Smooth muscle cell of the umbilical artery (primary cell): Measurements from ENCODE around the gene C1orf146. TPM values are rescaled to one million over a fixed set of nuclear protein-coding genes. Genes with fewer than 3 reads are reported as not detected.

ENCODE experiments used
- total RNA-seq: library from RNA; depleted of rRNA; stranded (reverse); fragments of >200 nt; gene quantifications from 2 replicates; pipeline ENCODE4 v1.2.3, GENCODE V29; 2014

The C1orf146 gene, protein sequence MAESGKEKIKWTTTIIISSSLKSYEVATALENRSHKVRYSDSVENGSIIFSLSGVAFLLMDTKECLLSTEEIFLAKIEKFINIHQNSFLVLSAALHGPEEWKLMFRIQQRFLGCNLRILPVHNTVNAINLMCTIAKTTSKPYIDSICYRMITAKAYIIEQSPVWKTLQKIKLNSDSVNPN
- not detected in 2 replicates for total RNA-seq

DNA sequence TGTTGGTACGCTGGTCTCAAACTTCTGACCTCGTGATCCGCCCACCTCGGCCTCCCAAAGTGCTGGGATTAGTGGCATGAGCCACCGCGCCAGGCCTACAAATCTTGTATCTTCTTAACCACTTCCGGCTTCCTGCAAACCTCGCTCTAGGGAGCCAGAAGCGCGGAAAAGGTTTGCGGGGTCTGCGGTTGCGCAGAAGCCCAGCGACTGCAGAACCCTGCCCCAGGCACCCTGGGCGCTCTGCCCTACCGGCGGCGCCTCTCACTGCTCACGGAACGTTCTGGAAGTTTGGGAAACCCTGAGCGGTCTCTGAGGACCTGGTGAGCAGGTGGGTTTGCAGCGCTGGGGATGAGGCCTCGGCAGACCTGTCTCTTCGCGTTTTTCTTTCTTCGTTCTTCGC lies at the start of gene C1orf146:
Gene C1orf146, plus strand, starts transcription at position 195 of the 400 bp plus-strand sequence. CDS start 13,506 bp downstream, outside the sequence.

Other genes with a start within 250 kb of the C1orf146 start
- 0.30 and 0.42 TPM in 2 replicates for gene EPHX4, start 187.9 kb upstream of the C1orf146 start, total RNA-seq
- gene SETSIP, start 142.5 kb upstream of the C1orf146 start, total RNA-seq: not detected in 2 replicates
- gene BTBD8, start 137.6 kb upstream of the C1orf146 start, total RNA-seq: 3.9 and 7.7 TPM in 2 replicates
- gene GLMN, start 81.1 kb downstream of the C1orf146 start, total RNA-seq: 8.9 and 10.9 TPM in 2 replicates
- 8.3 and 22.2 TPM in 2 replicates for gene RPAP2, start 81.1 kb downstream of the C1orf146 start, total RNA-seq